GM21526 (cell line): ENCODE data around the gene CCIN.

Experiments
- ATAC-seq: cut with Tn5 transposase; IDR thresholded peaks from one replicate; pipeline ENCODE4 v1.9.1; 2021; ENCODE audit warnings: moderate library complexity; ENCODE audit not compliant: unreplicated experiment, low FRiP score

CCIN gene

DNA sequence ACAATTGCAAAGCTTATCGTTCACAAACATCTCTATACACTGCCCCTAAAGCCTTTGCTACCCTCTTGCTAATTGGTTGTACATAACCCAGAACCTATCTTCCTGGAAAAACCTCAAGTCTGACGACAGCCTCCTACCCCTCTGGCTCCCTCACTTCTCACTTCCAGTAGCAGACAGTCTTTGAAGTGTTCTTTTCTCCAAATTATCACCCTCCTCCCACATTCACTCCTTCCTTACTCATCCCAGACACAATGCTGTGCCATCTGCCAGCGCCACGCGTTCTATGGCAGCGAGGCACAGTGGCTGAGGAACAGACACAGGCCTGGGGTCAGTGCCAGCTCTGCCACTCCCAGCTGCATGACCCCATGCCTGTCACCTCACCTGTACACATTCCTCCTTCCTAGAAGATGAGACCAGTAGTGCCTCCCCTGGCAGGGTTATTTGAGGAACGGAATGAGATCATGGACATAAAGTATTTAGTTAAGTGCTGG, 49.3 kb downstream of the CCIN start:
- no peak for ATAC-seq
